GM19351 (cell line): ENCODE results near the gene ABHD12B.
"Not testable (repeated sequence)": the region's sequence is repeated elsewhere in the genome, so short reads cannot be mapped to it uniquely, and the experiment has no call there.

Experiments used
- ATAC-seq: cut with Tn5 transposase; IDR thresholded peaks from one replicate; pipeline ENCODE4 v1.9.1; 2021; ENCODE audit warnings: mild to moderate bottlenecking, moderate library complexity; ENCODE audit not compliant: unreplicated experiment

The ABHD12B gene

DNA sequence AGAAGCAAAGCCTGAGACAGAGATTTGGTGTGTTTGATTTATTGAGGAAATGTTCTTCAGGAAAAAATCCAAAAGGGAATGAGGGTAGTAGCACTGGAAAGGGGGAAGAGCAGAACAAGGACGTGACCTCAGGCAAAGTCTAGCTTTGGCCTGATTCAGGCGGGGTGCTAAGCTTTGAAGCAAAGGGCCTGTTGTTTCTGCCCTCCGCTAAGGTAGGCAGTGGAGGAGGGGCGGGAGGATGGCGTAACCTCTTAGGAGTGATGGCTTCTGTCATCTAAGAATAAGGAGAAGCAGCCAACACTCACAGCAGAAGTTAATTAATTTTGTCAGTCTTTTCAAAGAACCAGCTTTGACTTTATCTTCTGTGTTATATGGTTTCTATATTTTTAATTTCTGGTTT, 20.4 kb downstream of the ABHD12B start:
- no peak for ATAC-seq

DNA sequence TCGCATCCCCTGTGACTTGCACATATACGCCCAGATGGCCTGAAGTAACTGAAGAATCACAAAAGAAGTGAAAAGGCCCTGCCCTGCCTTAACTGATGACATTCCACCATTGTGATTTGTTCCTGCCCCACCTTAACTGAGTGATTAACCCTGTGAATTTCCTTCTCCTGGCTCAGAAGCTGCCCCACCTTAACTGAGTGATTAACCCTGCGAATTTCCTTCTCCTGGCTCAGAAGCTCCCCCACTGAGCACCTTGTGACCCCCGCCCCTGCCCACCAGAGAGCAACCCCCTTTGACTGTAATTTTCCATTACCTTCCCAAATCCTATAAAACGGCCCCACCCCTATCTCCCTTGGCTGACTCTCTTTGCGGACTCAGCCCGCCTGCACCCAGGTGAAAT, 24.6 kb downstream of the ABHD12B start:
- not testable (repeated sequence) for ATAC-seq

DNA sequence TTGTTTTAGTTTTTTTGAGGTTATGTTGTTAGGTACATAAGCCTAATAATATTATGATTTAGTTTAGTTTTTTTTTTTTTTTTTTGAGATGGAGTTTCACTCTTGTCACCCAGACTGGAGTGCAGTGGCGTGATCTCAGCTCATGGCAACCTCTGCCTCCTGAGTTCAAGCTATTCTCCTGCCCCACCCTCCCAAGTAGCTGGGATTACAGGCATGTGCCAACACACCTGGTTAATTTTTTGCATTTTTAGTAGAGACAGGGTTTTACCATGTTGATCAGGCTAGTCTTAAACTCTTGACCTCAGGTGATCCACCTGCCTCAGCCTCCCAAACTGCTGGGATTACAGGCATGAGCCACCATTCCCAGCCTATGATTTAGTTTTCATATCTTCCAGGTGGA, 25.2 kb downstream of the ABHD12B start:
- ATAC-seq = not testable (repeated sequence)

GRCh38 chr14:50897658-50898175, 25.9 kb downstream of the ABHD12B start:
- no peak for ATAC-seq

DNA sequence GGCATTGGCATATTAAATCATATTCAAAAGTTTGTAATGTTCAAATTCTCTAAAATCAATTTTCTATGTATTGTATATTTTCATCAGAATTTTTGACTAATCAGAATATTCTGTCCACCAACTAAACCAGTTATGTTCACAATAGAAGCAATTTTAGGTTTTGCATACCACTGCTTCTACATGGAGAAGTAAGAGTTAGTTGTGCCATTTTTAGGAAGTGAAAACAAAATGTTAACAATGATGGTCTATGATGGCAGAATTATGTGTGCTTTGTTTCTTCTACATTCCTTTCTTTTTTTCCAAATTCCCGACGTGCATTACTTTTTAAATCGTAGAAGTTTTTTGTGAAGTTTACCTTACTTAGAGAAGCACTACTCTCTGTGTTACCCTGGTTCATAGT, 29.5 kb downstream of the ABHD12B start:
- ATAC-seq = no peak

DNA sequence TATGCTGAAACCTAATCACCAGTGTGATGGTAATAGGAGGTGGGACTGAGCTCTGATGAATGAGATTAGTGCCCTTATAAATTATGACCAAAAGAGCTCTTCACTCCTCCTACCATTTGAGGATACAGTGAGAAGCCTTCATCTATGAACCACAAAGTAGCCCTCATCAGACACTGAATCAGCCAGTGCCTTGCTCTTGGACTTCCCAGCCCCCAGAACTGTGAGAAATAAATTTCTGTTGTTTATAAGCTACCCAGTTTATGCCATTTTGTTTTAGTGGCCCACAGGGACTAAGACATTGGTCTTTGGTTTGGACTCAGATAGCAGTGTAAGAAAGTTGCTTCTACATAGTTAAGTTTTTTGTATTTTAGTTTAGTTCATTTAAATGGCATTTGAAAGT, 32.9 kb downstream of the ABHD12B start:
- ATAC-seq = no peak

DNA sequence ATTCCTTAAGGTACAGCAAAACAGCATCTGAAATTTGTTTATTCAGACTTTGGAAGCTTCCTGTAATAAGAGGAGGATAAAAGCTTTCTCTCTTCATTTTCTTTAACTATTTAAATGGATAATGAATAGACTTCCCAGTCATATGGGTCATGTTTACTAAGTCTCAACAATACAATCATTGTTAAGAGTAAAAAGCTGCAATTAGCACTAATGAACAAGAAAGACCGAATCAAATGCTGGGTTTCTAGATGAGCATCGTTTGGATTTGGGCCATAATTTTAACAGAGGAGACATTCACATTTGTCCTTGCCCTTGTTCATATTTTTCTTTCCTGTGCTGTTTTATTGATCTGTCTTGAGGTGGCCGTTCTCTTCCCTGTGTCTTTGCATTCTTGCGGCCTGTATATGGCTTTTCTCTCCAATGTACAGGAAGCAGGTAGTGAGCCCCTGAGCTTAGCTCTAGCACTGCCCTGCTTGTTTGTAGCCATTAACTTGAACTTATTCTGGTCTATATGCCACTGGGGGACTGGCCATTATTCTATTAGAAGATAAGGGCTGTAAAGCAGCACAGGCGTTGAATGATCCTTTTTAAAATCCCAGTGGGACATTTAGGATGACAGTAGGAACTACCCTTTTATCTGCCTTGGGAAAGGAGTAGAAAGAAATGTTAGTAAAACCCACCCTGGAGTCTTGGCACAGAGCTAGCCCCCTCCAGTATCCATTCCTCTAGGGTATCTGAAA, 34.6 kb downstream of the ABHD12B start:
- ATAC-seq = no peak

DNA sequence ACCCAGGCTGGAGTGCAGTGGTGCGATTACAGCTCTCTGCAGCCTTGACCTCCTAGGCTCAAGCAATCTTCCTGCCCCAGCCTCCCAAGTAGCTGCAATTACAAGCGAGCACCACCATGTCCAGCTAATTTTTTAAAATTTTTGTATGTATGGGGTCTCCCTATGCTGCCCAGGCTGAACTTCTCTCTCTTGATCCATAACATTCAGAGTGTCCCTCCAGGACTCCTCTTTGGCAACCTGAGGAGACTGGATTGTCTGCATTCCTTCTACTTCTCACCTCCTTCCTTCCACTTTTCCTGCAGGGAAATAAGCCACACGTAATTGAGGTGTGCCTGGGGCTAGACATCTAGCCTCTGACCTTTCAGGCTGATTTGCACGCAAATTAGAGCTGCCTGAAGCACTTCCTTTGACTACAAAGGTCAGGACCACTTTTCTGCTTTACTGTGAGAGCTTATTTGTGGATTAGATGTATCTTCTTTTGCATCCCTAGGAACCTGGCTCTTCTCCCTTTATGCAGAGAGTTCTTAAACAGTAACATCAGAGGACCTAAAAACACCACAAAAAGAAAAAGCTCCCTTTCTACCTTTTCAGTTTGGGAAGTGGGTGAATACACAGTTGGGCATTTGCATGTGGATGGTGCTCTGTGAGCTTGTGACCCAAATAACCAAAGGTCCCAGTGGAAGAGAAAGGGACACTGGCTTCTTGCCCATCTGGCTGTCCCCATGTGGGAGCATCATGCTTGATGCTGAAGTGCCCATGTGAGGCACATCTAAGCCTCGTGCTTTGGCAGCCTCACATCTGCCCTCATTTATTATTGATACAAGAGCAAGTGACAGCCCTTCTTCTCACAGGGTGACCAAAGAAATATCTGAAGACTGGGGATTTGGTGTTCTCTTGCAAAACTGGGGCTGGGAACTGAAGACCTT, 38.9 kb downstream of the ABHD12B start:
- no peak for ATAC-seq

DNA sequence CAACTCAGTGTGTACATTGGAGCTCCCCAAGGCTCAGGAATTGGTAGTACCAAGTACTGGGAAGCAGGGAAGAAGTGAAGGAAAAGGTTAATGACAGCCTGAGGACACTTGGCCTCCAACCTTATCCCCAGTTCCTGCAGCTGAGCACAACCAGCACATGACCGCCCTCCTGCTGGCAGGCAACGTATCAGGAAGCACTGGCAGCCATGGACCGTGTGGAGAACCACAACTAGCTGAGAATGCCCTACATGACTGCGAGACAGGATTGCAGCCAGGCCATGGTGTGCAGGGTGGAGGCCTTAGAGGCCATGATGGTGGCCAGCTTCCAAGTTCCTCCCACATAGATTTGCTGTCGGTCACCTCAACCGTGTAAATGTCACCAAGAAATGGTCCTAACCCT, 45.6 kb downstream of the ABHD12B start:
- ATAC-seq = no peak

- ATAC-seq = not testable (repeated sequence)
Measured at GRCh38 chr14:50919524-50919923, 47.7 kb downstream of the ABHD12B start.

DNA sequence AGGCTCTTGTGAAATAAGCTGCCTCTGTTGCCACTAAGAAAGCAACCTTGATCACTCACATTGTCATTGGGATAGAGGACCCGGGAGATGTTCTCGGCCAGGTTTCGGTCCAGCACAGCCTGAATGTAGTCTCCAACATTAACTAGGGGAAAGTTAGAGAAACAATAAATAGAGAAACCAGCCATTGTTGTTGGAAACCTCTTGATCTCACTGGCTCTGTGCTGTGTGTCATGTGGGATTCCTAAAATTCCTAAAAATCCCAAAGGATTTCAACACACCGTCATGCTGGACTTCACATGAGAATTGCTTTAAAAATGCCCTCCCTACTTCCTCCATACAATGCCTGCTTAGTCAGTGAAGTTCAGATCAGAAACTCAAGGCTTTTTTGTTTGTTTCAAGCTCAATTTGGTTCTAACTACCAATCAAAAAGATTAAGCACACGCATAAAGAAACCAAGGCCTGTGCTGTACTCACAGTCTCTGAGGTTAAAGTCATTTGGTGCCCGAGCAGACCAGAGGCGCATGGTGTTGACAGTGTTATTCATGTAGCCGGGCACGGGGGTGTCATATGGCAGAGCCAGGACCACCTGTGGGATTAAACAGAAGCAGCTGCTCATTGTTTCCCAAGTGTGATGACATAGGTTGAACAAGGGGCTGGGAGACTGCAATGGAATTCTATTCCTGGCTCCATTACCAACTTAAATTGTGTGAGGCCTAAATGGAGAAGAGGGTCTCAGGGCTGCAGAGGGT, 48.8 kb downstream of the ABHD12B start:
- no peak for ATAC-seq

GRCh38 chr14:50922803-50923202, 51.0 kb downstream of the ABHD12B start:
- no peak for ATAC-seq

DNA sequence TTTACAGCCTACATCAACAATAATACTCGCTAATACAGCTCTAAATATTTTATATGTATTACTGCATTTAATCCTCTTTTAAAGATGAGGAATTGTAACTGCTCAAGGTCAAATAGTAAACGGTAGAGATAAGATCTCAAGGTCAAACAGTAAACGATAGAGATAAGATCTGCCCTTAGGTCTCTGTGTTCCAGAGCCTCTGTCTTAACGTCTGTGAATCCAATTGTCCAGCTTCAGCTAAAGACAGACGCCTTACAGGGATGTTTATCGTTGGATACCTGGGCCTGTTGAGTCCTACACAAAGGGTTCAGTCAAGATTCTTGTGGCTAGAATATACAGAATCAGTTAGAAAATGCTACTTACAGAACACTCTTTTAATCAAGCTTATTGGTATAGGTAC, 52.4 kb downstream of the ABHD12B start:
- no peak for ATAC-seq

GRCh38 chr14:50924843-50925242, 53.0 kb downstream of the ABHD12B start:
- no peak for ATAC-seq

DNA sequence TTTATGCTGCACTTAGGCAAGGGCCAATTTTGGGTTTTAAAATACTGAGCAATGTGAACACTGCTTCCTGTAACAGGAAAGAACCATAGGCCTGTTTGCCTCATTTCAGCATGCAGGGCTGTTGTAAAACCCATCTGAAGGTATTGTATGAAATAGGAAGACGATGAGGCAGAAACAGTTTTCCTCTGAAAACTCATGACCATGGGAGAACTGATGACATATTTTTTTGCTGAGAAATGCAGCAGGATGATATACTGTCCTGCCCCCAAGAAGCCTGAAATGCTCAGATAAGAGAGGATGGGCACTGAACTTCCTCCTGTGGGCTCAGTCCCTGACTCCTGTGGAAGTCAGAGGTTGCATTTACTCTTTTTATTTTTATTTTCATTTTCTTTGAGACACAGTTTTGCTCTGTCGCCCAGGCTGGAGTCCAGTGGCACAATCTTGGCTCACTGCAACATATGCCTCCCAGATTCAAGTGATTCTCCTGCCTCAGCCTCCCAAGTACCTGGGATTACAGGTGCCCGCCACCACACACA, 55.1 kb downstream of the ABHD12B start:
- no peak for ATAC-seq

DNA sequence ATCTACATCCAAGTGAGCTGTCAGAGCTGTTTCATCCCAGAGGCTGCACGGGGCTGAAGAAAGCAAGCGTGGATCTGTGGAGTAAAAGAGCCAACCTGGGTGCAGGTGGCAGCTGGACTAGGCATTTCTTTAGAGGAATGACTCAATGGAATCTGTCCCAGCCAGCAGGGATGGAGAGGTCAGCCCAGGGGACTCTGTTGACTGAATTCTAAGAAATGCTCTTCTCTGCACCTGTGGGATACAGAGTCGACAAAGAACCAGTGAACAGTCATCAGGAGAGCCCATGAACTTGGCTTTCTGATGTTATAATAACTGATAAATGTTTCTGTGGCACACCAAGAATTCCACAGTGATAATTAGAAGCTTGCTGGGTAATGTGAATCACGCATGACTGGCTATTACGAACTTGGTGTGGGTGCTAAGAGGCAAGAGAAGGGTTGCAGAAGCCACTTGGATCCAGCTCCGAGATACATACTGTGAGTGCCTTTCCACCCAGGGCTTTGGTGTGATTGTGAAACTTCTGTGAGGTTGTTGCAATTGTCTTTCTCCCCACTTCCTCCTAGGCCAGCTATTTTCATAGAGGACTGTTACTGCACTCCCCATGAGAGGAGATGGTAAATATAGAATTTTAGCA, 56.3 kb downstream of the ABHD12B start:
- peak; percentile 90 for ATAC-seq

GRCh38 chr14:50929506-50929905, 57.7 kb downstream of the ABHD12B start:
- ATAC-seq = no peak

DNA sequence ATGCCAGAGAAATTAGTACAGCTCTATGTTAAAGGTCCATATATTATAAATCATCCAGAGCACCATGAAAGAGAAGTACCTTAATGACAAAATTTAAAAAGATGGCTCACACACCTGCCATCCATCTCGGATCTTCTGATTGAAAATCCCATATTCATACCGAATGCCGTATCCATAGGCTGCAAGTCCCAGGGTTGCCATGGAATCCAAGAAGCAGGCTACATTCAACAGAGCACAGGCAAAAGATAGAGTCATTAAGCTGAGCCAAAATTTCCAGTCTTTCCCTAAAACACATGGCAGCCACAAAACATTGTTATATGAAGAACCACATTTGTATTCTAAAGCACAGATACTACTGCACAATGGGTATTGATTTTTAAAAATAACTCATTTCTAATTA, 59.7 kb downstream of the ABHD12B start:
- ATAC-seq = no peak

DNA sequence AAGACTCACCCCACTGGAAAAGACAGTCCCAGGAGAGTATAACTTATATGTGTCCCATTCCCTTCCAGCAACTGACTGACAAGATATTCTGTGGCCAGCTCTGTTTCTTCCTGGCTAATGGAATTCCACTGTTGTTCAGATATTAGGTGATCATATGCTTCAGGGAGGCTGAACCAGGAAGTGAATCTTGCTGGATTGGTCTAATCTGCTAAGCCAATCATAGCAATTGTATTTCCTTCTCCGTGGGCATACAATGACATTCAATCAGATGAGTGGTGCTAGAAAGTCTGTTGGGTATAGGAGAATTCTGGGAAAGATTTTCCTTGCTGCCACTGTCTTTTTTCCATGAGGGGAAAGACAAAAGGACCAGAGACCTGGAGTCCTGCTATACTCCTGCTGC, 60.3 kb downstream of the ABHD12B start:
- no peak for ATAC-seq
